NCI-H146 (cell line): ENCODE measurements around the gene SLC46A1.

Experiments
- DNase-seq: peaks from one replicate; lab custom pipeline; 2025; lab: John Stamatoyannopoulos, UW

Gene SLC46A1

DNA sequence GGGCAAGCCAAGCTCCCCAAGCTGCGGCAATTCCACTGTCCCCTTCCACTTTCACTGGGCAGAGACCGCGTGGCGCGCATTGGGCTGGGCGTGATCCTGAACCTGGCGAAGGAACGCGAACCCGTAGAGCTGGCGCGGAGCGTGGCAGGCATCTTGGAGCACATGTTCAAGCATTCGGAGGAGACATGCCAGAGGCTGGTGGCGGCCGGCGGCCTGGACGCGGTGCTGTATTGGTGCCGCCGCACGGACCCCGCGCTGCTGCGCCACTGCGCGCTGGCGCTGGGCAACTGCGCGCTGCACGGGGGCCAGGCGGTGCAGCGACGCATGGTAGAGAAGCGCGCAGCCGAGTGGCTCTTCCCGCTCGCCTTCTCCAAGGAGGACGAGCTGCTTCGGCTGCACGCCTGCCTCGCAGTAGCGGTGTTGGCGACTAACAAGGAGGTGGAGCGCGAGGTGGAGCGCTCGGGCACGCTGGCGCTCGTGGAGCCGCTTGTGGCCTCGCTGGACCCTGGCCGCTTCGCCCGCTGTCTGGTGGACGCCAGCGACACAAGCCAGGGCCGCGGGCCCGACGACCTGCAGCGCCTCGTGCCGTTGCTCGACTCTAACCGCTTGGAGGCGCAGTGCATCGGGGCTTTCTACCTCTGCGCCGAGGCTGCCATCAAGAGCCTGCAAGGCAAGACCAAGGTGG lies 24.7 kb downstream of the SLC46A1 start:
- DNase-seq, result no peak

DNA sequence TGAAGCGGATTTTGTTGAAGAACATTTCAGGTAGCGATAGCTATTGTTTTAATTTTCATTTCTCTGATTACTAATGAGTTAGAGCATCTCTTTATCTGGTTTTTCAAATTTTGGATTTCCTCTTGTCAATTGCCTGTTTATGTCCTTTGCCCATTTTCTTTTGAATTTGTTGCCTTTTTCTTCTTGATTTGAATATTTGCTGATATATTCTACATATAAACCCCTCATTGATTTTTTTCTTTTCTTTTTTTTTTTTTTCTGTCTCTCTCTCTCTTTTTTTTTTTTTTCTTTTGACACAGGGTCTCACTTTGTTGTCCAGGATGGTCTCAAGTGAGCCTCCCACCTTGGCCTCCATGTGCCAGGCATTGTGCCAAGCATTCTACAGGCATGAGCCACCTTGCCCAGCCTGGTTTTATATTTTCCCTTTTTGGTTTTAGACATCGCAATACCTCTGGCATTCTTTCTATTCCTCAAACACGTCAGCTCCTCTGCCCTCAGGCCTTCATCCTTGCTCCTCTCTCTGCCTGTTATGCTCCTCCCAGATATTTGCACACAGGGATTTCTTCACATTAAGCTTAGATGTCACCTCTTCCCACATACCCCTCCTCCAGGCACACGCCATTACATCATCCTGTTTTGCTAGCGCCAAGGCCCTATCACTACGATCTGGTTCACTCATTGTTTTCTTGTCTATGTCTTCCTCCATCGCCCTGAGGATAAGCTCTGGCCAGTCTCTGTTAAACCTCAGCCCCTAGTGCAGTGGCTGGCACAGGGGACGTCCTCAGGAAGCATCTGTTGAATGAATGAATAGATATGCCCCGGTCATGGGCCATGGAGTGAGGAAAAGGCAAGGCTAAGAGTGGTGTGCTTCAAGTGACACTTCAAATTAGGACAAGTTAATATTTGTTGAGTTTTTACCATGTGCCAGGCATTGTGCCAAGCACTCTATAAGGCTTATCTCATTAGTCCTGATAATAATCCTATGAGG lies 25.9 kb downstream of the SLC46A1 start:
- no peak for DNase-seq

DNA sequence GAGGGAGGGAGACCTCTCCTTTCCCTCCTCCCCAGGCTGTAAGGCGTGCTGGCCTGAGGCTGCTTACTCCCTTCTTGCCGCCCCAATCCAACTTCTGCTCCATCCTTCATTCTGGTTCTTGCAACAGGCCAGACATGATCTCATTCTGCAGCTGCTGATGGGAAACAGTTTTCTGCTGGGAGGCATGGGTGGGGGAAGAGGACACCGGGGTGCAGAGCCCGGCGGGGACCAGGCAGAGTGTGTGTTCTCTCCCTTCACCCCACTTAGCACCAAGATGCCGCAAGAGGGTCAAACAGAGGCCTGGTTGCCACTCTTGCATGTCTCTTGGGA lies 33.1 kb downstream of the SLC46A1 start:
- DNase-seq, result peak; percentile 10

DNA sequence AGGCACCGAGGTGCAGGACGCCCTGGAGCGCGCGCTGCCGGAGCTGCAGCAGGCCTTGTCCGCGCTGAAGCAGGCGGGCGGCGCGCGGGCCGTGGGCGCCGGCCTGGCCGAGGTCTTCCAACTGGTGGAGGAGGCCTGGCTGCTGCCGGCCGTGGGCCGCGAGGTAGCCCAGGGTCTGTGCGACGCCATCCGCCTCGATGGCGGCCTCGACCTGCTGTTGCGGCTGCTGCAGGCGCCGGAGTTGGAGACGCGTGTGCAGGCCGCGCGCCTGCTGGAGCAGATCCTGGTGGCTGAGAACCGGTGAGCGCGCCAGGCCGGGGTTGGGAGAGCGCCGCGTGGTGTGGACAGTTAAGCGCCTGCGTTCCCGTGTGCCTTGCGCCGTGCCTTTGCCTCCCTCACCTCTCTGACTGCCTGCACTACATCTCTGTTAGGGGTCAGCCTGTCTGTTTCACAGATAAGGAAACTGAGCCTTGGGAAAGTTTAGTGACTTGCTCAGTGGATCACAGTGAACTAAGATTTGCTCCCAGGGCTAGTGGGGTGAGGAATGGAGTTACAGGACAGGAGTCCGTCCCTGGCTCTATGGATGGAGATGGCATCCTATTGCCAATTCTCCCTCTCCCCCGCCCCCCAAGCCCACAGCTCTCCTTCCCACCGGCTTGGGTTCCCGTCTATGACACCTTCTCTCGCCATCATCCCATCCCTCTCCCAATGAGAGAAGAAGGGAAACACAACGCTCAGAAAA lies 33.6 kb downstream of the SLC46A1 start:
- DNase-seq, result peak; percentile 43

DNA sequence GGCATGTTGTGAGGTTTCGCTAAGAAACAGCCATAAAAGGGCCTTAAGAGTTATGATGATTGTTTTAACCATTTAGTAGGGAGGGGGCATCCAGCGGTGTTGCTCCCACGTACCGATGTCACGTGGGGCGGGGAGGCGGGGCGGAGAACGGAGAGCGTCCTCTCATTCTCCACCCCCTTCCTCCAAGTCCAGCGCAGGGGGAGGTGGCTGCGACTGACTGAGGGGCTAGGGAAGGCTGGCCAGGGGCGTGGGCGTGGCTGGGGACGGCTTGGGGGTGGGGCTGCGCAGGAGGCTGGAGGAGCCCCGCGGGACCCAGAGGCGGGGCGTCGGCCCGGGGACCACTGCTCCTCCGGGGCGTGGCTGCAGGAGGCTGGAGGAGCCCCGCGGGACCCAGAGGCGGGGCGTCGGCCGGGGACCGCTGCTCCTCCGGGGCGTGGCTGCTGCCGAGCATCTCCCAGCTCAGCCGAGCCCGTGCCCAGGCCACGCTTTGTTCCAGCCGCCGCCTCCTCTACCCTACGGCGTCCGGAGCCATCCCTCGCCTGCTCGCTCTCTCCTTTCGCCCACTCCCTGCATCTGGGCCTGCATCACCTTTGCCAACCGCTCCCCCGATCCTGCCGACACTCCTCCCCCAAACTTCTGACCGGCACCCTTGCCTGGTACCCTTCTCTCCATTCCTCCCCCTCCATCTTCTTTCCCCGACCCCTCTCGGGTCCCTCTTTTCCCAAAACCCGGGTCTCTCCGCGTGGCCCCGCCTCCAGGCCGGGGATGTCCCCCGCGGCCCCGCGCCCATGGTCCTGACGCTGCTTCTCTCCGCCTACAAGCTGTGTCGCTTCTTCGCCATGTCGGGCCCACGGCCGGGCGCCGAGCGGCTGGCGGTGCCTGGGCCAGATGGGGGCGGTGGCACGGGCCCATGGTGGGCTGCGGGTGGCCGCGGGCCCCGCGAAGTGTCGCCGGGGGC lies 34.5 kb downstream of the SLC46A1 start, which contains the start of gene SARM1:
TSS of gene SARM1 (plus strand) at position 450 of the 958 bp plus-strand sequence. CDS start at position 789, 339 bp downstream.
- DNase-seq, result peak; percentile 97

DNA sequence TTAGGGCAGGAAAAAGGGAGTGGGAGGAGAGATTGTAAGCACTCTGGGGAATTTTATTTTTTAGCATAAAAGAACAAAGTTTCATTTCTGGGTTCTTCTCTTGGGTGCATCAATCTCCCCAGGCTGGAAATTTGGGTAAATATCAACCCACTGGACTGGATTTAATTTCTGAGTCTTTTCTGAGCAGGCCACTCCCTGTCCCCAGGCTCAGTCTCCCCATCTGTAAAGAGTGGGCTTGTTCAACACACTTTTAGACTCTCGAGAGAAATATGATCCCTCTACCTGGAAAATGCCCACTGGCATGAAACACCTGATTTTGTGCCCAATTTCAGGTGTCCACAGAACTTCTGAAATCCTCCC lies 35.3 kb downstream of the SLC46A1 start:
- no peak for DNase-seq

DNA sequence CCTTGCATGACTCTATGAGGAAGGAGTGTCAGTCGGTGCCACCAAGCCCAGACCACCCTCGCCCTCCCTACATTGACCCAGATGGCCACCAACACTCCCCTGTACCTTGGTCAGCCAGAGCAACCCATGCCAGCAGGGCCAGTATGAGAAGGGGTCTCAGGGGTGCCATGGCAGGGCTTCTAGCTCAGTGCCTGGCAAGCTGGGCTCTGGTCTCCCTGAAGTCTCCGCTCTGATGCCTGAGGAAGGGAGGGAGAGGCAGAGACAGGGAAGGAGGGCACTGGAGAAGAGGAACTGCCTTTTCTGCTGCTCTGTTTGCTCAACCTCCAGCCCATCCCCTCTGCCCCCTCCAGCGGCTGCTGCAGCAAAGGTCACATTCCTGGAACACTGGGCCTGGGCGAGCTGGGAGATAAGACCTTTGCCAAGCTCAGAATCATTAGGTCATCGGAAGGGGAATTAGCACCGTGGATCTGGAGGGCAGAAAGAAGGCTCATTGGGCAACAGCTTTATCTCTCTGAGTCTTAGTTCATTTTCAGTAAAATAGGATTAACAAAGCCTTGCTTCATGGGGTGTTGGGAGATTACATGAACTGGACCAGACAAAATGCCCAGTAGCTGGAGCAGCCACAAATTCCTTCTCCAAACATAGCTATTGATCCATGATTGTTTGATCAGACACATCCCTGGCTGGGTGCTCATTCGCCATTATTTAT lies 35.8 kb downstream of the SLC46A1 start, which contains the start of gene VTN:
TSS of gene VTN (minus strand) at position 273 of the 709 bp plus-strand sequence. CDS start at position 169, 104 bp downstream.
- DNase-seq, result peak; percentile 78

DNA sequence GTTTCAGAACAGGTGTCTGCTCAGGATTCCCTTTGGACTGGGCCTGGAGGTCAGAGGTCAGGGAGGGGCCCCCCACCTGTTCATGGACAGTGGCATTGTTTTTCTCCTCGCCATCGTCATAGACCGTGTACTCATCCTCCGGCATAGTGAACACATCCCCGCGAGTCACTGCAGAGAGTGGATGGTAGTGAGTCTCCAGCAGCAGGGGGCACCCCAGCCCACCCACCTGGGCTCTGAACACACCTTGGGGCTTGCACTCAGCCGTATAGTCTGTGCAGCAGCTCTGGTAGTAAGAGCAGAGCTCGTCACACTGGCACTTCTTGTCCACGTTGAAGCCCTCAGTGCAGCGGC lies 36.4 kb downstream of the SLC46A1 start:
- no peak for DNase-seq

DNA sequence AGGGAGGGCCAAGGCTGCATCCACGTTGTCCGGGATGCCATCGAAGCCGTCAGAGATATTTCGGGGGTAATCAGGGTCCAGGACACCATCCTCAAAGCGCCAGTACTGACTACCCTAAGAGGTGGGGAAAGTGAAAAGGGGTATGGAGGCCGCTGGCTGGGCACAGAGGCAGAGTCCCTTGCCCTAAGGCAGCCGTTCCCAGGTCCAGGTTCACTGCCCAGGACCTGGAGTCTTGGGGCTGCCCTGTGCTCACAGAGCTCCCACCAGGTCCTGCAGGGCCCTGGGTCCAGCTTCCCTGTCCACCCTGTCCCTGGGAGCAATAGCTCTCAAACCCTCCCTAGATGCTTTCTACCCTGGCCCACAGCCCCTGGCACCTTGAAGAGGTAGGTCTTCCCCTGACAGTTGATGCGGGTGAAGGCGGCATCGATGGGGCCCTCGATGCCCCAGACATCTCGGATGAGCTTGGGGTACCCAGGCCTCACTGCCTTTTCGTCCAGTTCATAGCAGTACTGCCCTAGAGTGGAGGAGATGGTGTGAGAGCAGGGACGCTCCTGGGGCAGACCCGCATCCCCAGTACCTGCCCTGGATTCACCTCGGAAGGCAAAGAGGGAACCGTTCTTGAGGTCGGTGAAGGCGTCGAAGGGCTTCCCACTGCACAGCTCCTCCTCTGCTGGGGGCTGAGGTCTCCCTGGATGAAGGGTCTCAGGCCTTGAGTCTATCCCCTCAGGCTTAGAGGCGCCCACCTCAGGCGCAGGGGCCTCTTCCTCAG lies 36.9 kb downstream of the SLC46A1 start:
- no peak for DNase-seq

DNA sequence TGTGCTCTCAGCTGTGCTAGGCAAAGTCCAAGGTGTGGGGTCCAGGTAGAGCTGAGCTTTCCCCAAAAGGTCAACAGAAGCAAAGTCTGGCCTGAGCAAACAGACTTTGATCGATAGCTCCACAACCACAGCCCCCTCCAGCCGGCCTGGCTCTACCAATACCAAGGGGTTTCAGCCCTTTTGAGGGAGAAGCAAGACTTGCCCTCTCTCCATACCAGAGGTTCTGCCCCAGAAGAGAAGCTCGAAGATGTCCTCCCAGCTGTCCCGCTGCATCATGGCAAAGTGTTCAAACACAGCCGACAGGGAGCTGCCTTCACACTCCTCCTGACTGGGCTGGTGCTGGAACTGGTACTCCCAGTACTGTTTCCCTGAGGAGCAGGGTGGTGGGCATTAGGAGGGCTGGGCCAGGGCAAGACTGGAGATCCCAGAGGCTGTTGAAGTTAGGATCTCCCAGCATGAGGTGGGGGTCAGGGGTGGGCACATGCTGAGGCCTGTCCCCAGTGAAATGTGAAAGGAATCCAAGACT lies 37.6 kb downstream of the SLC46A1 start:
- DNase-seq, result no peak

DNA sequence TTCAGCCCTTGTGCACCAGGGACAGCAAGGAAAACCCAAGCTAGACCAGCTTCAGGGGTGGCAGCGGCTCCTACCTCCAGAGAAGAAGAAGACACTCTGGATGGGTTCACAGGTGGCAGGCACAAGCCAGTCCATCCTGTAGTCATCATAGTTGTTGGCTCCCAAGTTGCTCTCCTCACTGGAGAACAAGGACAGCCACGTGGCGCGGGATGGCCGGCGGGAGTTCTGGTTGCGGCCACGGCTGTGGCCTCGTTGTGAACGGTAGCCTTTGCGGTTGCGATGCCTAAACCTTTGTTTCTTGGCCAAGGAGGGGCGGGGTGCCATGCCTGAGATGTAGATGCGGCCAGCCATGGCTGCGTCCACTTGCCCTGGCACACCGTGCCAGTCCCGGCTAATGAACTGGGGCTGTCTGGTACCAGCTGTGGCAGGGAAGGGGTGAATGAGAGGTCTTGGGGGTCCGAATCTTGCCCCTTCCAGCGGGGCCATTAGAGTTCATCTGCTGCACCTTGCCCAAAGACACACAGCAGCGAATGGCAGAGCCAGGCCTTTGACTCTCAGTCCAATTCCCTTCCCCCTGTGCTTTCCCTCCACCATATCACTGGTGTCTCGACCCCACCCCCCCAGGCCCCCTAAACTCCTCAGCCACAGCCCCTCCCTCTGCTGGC lies 38.2 kb downstream of the SLC46A1 start:
- no peak for DNase-seq

DNA sequence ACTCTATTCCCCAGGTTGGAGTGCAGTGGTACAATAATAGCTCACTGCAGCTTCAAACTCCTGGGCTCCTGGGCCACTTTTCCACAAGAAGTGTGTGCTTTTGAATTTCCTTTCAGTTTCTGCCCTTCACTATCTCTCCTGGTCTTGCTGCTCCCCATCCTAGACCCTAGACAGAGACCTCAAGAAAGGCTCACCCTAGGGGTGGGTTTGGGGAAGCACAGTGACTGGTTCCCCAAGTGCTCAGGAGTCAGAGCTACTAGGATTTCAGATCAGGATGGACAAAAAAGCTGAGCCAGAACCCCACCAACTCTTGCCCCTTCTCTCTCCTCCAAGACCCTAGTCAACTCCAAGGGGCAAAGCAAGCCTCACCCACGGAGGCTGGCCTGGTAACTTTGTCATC lies 39.4 kb downstream of the SLC46A1 start:
- DNase-seq, result no peak

DNA sequence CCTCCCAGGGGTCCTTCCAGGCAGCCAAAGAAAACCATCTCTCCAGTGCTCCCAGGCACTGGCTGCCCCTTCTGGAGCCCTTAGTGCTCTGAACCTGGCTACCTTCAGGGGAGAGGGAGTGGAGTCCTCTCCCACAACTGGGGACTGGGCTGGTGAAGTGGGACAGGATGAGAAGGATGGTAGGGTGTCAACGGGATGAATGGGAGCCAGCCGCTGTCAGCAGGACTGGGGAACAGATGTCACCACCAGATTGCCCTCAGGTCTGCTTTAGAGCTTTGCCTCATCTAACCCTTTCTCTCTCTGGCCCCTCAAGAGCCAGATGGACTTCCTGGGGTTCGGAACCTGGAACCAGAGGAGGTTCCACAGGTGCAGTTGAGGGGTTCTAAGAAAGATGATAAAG lies 40.5 kb downstream of the SLC46A1 start:
- no peak for DNase-seq

DNA sequence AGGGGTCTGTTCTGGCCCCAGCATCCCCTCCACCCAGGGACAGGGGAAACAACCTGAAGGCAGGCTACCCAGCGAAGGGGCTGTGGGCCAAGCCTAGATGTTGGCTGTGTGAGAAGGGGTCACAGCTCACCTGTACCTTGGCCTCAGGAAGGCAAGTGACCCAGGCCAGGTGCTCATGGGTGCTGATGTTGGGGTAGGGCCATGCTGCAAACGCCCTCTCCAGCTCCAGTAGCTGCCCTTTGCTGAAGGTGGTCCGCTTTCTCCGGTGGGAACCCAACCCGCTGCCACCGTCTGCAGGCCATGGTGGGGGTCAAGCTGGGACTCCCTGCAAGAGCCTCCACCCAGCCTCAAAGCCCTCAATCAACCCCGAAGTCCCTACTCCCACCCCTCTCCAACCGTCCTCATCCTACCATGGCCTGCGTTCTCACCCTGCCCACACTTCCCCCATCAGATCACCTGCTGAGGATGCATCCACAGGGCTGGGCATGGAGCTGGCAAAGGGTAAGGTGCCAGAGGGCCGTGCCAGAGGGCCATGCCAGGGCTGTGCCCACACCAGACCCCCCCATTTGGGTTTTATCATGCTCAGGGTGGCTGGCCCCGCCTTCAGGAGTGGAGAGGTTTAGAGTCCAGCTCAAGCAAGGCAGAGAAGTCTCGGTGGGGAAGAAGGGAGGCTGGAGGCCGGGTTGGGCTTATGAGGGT lies 41.2 kb downstream of the SLC46A1 start, which contains the start of gene SEBOX:
TSS of gene SEBOX (minus strand) at position 535 of the 699 bp plus-strand sequence. CDS start at position 487, 48 bp downstream.
- DNase-seq, result no peak

DNA sequence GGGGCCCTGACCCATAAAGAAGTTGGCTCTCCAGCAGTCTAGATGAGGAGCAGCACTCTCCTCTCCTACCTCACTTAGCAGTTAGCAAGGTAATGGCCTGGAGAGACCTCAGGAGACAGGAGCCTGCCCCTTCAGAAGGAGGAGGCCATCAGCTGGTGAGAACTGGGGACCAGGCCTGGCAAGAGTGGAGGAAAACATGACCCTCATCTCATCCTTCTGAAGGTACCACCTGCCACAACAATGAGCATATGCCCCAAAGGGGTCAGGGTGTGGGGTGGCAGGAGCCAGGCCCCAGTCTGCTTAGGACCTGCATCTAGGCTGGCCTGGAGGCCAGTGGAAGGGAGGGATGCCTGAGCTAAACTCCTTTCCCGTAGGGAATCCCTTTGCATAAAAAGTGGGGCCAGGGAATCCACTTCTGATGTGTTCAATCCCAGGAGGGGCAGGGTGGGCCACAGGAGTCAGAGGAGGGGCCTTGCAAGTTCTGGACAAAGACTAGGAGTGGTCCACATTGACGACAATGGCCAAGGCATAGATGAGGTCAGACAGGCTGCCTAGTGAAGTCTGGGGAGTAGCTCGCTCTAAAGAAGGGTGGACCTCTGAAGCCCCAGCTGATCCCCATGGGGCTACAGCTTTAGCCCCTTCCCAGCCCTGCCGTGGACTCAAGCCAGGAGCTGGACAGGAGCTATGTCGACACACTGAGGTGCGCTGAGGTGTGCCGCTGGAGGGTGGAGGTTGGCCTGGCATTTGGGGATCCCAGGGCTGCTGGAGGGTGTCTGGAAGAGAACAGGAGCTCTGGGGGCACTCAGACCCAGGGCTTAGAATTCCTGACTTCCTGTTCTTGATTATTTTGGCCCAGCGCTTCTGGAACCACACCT lies 42.0 kb downstream of the SLC46A1 start:
- no peak for DNase-seq

DNA sequence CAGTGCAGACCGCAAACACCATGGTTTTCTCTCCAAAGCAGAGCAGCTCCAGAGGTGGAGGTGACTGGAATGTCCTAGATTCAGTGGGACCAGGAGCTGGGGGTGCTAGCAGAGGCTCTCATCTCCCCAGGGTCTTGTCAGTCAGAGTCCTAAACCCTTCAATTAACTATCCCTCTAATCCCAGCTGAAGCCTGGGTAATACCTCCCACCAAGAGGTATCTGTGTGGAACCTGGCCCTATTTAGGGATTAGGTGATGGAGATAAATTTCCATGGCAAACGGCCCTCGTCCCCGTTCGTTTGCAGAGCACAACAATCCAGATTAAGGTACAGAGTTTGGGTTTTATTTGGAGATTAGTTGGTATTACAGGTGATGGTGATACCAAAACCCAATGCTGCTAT lies 42.8 kb downstream of the SLC46A1 start:
- DNase-seq, result no peak

DNA sequence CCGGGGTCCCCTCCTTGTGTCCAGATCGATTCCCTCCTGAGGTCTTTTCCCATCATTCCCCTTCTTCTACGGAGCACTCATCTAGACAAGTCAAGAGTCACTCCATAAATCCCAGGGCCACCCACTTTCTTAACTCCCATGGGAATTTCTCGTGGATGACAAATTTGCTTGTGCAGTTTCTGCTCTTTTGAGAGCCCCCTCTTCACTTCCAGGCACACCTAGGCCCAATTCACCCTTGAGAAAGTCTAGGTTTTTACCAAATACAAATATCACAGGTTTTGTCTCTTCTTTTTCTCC lies 48.2 kb downstream of the SLC46A1 start:
- no peak for DNase-seq
